ENCODE results near the gene HNRNPC.

DNA sequence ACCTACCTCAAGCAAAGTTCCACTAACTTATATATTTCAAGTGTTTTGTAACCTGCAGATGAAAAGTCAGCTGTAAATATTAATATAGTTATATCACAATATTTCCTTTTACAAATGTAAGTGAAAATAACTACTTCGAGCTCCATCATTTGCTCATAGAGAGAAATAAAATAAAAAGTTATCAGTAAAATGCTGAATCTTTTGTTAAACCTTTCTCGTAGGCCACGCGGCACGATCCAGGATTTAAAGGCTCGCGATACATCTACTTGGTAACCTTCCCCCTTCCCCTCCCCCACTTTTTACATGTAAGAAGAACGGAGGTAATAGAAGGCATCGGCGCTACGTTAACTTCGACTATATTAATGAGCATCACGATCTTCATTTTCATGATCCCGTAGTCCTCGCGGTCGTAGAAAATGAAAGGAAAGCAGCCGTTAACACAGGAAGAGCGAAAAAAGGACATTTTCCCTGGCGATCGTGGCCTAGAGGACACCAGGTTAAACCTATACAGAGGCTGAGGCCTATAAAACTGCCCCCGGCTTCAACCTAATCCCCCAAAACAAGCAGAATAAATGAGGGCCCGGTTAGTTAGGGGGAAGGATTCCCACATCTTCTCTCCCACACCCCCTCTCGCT is 508 bp downstream of the HNRNPC start:
- TF ChIP-seq, protein P1, sequence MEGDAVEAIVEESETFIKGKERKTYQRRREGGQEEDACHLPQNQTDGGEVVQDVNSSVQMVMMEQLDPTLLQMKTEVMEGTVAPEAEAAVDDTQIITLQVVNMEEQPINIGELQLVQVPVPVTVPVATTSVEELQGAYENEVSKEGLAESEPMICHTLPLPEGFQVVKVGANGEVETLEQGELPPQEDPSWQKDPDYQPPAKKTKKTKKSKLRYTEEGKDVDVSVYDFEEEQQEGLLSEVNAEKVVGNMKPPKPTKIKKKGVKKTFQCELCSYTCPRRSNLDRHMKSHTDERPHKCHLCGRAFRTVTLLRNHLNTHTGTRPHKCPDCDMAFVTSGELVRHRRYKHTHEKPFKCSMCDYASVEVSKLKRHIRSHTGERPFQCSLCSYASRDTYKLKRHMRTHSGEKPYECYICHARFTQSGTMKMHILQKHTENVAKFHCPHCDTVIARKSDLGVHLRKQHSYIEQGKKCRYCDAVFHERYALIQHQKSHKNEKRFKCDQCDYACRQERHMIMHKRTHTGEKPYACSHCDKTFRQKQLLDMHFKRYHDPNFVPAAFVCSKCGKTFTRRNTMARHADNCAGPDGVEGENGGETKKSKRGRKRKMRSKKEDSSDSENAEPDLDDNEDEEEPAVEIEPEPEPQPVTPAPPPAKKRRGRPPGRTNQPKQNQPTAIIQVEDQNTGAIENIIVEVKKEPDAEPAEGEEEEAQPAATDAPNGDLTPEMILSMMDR (IDR thresholded peaks at IDR 0.05 in 2 of 3, conservative IDR thresholded peaks at IDR 0.05 in 1 of 3; ENCODE audit: control insufficient read depth in 2 of 3, extremely low read depth in 1 of 3, insufficient read depth in 1 of 3, low read depth in 3 of 3, low read length in 3 of 3) = no peak
- TF ChIP-seq POLR2A (IDR thresholded peaks at IDR 0.05; ENCODE audit: low read depth, low read length) (no peak), RFX5 (IDR thresholded peaks at IDR 0.05; ENCODE audit: low read depth, low read length) (no peak), EZH2 (IDR thresholded peaks at IDR 0.05; ENCODE audit: borderline replicate concordance, control insufficient read depth, low read depth, low read length) (no peak), MYC (IDR thresholded peaks at IDR 0.05; ENCODE audit: insufficient read depth, insufficient read length, insufficient replicate concordance, low read length, severe bottlenecking) (no peak), ATF7 (IDR thresholded peaks at IDR 0.05; ENCODE audit: low read depth) (no peak), CHD4 (IDR thresholded peaks at IDR 0.05) (no peak), POLR2AphosphoS5 (IDR thresholded peaks at IDR 0.05; ENCODE audit: low read length) (no peak), HDAC6 (IDR thresholded peaks at IDR 0.05; ENCODE audit: unreplicated experiment) (no peak), NFXL1 (IDR thresholded peaks at IDR 0.05; ENCODE audit: borderline replicate concordance) (no peak)
- TF ChIP-seq, protein P2, sequence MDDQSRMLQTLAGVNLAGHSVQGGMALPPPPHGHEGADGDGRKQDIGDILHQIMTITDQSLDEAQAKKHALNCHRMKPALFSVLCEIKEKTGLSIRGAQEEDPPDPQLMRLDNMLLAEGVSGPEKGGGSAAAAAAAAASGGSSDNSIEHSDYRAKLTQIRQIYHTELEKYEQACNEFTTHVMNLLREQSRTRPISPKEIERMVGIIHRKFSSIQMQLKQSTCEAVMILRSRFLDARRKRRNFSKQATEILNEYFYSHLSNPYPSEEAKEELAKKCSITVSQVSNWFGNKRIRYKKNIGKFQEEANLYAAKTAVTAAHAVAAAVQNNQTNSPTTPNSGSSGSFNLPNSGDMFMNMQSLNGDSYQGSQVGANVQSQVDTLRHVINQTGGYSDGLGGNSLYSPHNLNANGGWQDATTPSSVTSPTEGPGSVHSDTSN (IDR thresholded peaks at IDR 0.05; ENCODE audit: insufficient replicate concordance, low read depth, low read length) = no peak
- TF ChIP-seq, protein P3, sequence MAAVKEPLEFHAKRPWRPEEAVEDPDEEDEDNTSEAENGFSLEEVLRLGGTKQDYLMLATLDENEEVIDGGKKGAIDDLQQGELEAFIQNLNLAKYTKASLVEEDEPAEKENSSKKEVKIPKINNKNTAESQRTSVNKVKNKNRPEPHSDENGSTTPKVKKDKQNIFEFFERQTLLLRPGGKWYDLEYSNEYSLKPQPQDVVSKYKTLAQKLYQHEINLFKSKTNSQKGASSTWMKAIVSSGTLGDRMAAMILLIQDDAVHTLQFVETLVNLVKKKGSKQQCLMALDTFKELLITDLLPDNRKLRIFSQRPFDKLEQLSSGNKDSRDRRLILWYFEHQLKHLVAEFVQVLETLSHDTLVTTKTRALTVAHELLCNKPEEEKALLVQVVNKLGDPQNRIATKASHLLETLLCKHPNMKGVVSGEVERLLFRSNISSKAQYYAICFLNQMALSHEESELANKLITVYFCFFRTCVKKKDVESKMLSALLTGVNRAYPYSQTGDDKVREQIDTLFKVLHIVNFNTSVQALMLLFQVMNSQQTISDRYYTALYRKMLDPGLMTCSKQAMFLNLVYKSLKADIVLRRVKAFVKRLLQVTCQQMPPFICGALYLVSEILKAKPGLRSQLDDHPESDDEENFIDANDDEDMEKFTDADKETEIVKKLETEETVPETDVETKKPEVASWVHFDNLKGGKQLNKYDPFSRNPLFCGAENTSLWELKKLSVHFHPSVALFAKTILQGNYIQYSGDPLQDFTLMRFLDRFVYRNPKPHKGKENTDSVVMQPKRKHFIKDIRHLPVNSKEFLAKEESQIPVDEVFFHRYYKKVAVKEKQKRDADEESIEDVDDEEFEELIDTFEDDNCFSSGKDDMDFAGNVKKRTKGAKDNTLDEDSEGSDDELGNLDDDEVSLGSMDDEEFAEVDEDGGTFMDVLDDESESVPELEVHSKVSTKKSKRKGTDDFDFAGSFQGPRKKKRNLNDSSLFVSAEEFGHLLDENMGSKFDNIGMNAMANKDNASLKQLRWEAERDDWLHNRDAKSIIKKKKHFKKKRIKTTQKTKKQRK (IDR thresholded peaks at IDR 0.05; ENCODE audit: low read depth, low read length) = no peak

Data from GM12878 (cell line).